Neural cell (in vitro differentiated cells): ENCODE data around the gene TMEM134. TPM values are rescaled to one million over a fixed set of nuclear protein-coding genes. Genes with fewer than 3 reads are reported as not detected.

Source experiments
- H2AFZ ChIP-seq: fragments of 200-600, 300-800 bp; sonication (generic), shearing (Covaris generic); 2 replicates; pipeline ENCODE4 v1.6.0; 2014; ENCODE audit warnings: low read depth, mild to moderate bottlenecking, antibody characterized with exemption, low read length, moderate library complexity
- H3F3A ChIP-seq: fragments of 200-600 bp; shearing (Covaris generic); 2 replicates; pipeline ENCODE4 v1.6.1; 2016; ENCODE audit warnings: mild to moderate bottlenecking, moderate library complexity, mixed read lengths, antibody characterized with exemption, low read length; ENCODE audit not compliant: insufficient read depth, poor library complexity, severe bottlenecking
- H3K27ac ChIP-seq: fragments of 200-600, 300-800 bp; sonication (generic), shearing (Covaris generic); 2 replicates; pipeline ENCODE4 v1.5.1; 2014; ENCODE audit warnings: mild to moderate bottlenecking, low read length, moderate library complexity
- H3K27me3 ChIP-seq: fragments of 300-800, 200-600 bp; sonication (generic), shearing (Covaris generic); 2 replicates; pipeline ENCODE4 v1.6.0; 2014; ENCODE audit warnings: mild to moderate bottlenecking, low read depth, low read length, moderate library complexity; ENCODE audit not compliant: insufficient read depth
- H3K36me3 ChIP-seq: fragments of 300-800, 200-600 bp; sonication (generic), shearing (Covaris generic); 2 replicates; pipeline ENCODE4 v1.5.1; 2014; ENCODE audit warnings: mild to moderate bottlenecking, antibody characterized with exemption, low read length, moderate library complexity; ENCODE audit not compliant: insufficient read depth
- H3K4me2 ChIP-seq: fragments of 300-800, 200-600 bp; sonication (generic), shearing (Covaris generic); 2 replicates; pipeline ENCODE4 v1.6.0; 2014; ENCODE audit warnings: mild to moderate bottlenecking, low read length
- H3K4me3 ChIP-seq: fragments of 300-800, 200-600 bp; sonication (generic), shearing (Covaris generic); 2 replicates; pipeline ENCODE4 v1.5.1; 2014; ENCODE audit warnings: mild to moderate bottlenecking, low read length, moderate library complexity
- H3K79me2 ChIP-seq: fragments of 200-600 bp; shearing (Covaris generic); replicated peaks from 2 replicates; pipeline ENCODE4 v1.6.0; 2014; ENCODE audit warnings: mild to moderate bottlenecking, low read length, moderate library complexity; ENCODE audit not compliant: insufficient read depth
- H3K9ac ChIP-seq: fragments of 300-800, 200-600 bp; sonication (generic), shearing (Covaris generic); 2 replicates; pipeline ENCODE4 v1.6.1; 2016; ENCODE audit warnings: mild to moderate bottlenecking, low read length, mixed read lengths
- H3K9me2 ChIP-seq: fragments of 200-600 bp; shearing (Covaris generic); 2 replicates; pipeline ENCODE4 v1.6.1; 2016; ENCODE audit warnings: mild to moderate bottlenecking, low read length, mixed read lengths; ENCODE audit not compliant: insufficient read depth
- H3K9me3 ChIP-seq: fragments of 200-600, 300-800 bp; sonication (generic), shearing (Covaris generic); 2 replicates; pipeline ENCODE4 v1.6.1; 2016; ENCODE audit warnings: mild to moderate bottlenecking, mixed run types, low read length, moderate library complexity, mixed read lengths
- H4K20me1 ChIP-seq: fragments of 200-600 bp; shearing (Covaris generic); 2 replicates; pipeline ENCODE4 v1.6.1; 2016; ENCODE audit warnings: mild to moderate bottlenecking, mixed run types; ENCODE audit not compliant: insufficient read depth
- EP300 ChIP-seq: fragments of 450-650 bp; conservative IDR thresholded peaks from 2 replicates; pipeline ENCODE4 v1.6.1; 2014; ENCODE audit warnings: antibody characterized with exemption, mild to moderate bottlenecking, moderate library complexity; ENCODE audit not compliant: poor library complexity, severe bottlenecking
- EZH2 ChIP-seq: fragments of 200-600, 300-800 bp; shearing (Covaris generic), sonication (generic); IDR thresholded peaks from 2 replicates; pipeline ENCODE4 v1.6.1; 2014; ENCODE audit warnings: antibody characterized with exemption, low read length, borderline replicate concordance, mild to moderate bottlenecking; ENCODE audit not compliant: insufficient read depth, poor library complexity, severe bottlenecking
- MXI1 ChIP-seq: fragments of 450-650 bp; conservative IDR thresholded peaks from 2 replicates; pipeline ENCODE4 v1.6.1; 2014; ENCODE audit warnings: antibody characterized with exemption, mild to moderate bottlenecking; ENCODE audit not compliant: poor library complexity, severe bottlenecking
- POLR2AphosphoS5 ChIP-seq: IDR thresholded peaks from 2 replicates; pipeline ENCODE4 v1.6.1; 2012
- RAD21 ChIP-seq: fragments of 450-650 bp; conservative IDR thresholded peaks from 2 replicates; pipeline ENCODE4 v1.6.1; 2014; ENCODE audit warnings: antibody characterized with exemption, mild to moderate bottlenecking, moderate library complexity
- SMC3 ChIP-seq: fragments of 450-650 bp; conservative IDR thresholded peaks from 2 replicates; pipeline ENCODE4 v1.6.1; 2014; ENCODE audit warnings: antibody characterized with exemption, mild to moderate bottlenecking, moderate library complexity; ENCODE audit not compliant: poor library complexity
- TAF1 ChIP-seq: IDR thresholded peaks from 2 replicates; pipeline ENCODE4 v1.6.1; 2012; ENCODE audit warnings: low read depth
- polyA plus RNA-seq: library from polyadenylated mRNA; depleted of rRNA; stranded (reverse); fragments of >200 nt; gene quantifications from 2 replicates; pipeline ENCODE4 v1.2.3, GENCODE V29; 2014
- TF ChIP-seq, protein P1 (sequence below): fragments of 450-650 bp; IDR thresholded peaks from 2 replicates; pipeline ENCODE4 v1.5.1; 2014; ENCODE audit warnings: antibody characterized with exemption, mild to moderate bottlenecking, moderate library complexity; ENCODE audit not compliant: poor library complexity, severe bottlenecking
- TF ChIP-seq, protein P2 (sequence below): IDR thresholded peaks from 2 replicates; pipeline ENCODE4 v1.6.1; 2012; ENCODE audit warnings: borderline replicate concordance

The TMEM134 gene
- polyA plus RNA-seq, 1 donor from 2014 or later = 50.3 TPM

- Histone ChIP-seq H3K27ac (peak overlapping the region; percentile 28), H3K27me3 (no peaks in the 10 kb centered on the region), H3F3A (no peaks in the 10 kb centered on the region), H3K9me3 (no peaks in the 10 kb centered on the region), H3K36me3 (no peaks in the 10 kb centered on the region), H4K20me1 (no peaks in the 10 kb centered on the region), H3K9me2 (no peaks in the 10 kb centered on the region), H2AFZ (no peak overlapping the region), H3K4me3 (peak overlapping the region; percentile 41), H3K9ac (peak overlapping the region; percentile 87), H3K4me2 (peak overlapping the region; percentile 14), H3K79me2 (peaks cover 15% of the 10 kb centered on the region)
- peak; percentile 83 for TF ChIP-seq SMC3
- TF ChIP-seq TAF1 = no peak
- peak; percentile 46 for TF ChIP-seq MXI1
- no peak for TF ChIP-seq EZH2
- TF ChIP-seq POLR2AphosphoS5 = no peak
- TF ChIP-seq, protein P1, sequence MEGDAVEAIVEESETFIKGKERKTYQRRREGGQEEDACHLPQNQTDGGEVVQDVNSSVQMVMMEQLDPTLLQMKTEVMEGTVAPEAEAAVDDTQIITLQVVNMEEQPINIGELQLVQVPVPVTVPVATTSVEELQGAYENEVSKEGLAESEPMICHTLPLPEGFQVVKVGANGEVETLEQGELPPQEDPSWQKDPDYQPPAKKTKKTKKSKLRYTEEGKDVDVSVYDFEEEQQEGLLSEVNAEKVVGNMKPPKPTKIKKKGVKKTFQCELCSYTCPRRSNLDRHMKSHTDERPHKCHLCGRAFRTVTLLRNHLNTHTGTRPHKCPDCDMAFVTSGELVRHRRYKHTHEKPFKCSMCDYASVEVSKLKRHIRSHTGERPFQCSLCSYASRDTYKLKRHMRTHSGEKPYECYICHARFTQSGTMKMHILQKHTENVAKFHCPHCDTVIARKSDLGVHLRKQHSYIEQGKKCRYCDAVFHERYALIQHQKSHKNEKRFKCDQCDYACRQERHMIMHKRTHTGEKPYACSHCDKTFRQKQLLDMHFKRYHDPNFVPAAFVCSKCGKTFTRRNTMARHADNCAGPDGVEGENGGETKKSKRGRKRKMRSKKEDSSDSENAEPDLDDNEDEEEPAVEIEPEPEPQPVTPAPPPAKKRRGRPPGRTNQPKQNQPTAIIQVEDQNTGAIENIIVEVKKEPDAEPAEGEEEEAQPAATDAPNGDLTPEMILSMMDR = peak; percentile 90
- TF ChIP-seq RAD21 = peak; percentile 76
- no peak for TF ChIP-seq EP300
- TF ChIP-seq, protein P2, sequence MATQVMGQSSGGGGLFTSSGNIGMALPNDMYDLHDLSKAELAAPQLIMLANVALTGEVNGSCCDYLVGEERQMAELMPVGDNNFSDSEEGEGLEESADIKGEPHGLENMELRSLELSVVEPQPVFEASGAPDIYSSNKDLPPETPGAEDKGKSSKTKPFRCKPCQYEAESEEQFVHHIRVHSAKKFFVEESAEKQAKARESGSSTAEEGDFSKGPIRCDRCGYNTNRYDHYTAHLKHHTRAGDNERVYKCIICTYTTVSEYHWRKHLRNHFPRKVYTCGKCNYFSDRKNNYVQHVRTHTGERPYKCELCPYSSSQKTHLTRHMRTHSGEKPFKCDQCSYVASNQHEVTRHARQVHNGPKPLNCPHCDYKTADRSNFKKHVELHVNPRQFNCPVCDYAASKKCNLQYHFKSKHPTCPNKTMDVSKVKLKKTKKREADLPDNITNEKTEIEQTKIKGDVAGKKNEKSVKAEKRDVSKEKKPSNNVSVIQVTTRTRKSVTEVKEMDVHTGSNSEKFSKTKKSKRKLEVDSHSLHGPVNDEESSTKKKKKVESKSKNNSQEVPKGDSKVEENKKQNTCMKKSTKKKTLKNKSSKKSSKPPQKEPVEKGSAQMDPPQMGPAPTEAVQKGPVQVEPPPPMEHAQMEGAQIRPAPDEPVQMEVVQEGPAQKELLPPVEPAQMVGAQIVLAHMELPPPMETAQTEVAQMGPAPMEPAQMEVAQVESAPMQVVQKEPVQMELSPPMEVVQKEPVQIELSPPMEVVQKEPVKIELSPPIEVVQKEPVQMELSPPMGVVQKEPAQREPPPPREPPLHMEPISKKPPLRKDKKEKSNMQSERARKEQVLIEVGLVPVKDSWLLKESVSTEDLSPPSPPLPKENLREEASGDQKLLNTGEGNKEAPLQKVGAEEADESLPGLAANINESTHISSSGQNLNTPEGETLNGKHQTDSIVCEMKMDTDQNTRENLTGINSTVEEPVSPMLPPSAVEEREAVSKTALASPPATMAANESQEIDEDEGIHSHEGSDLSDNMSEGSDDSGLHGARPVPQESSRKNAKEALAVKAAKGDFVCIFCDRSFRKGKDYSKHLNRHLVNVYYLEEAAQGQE = no peak
These were observed 36.8 kb upstream of the TMEM134 start for GRCh38 chr11:67505605-67506396.

DNA sequence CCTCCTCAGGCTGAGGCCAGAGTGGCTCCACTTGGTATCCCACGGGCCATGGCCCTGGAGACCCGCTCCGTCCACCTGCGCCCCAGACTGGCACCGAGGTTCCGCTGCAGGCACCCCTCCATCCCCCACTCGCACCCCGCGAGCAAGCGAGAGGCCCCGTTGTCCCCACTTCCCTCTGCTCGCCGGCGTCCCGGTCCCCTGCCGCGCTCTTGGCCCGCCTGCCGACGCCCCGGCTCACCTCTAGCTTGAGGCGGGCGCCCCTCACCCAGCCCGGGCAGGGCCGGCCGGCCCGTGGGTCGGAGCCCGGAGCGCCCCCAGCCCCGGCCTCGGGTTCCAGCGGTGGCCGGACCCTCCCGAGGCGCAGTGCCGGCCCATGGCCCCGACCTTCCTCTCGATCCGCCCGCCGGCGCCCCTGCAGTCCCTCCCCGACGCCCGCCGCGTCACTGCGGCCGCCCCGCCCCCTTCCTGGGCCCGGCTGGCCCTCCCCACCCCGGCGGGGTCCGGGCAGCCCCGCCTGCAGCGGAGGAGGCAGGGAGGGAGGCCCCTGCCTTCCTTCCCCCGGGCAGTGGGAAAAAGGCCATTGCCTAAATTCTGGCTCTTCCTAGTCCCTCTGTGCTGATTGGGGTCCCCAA, 36.0 kb upstream of the TMEM134 start, which contains the start of gene PITPNM1:
PITPNM1 (minus strand) TSS at position 414 of the 632 bp plus-strand sequence. CDS start 1,183 bp downstream, outside the sequence.
- TF ChIP-seq MXI1 (no peak), POLR2AphosphoS5 (no peak), SMC3 (no peak), RAD21 (no peak), EP300 (no peak), TAF1 (no peak), EZH2 (no peak)
- TF ChIP-seq, protein P2 = no peak
- TF ChIP-seq, protein P1 = no peak
- H3K36me3 ChIP-seq = no peaks in the 10 kb centered on the region
- H3K4me2 ChIP-seq = peak within 1 kb of the TSS; percentile 82
- H3K9me3 ChIP-seq = no peaks in the 10 kb centered on the region
- H3F3A ChIP-seq = no peaks in the 10 kb centered on the region
- no peaks in the 10 kb centered on the region for H4K20me1 ChIP-seq
- H3K27ac ChIP-seq = peak within 1 kb of the TSS; percentile 67
- peaks cover 15% of the 10 kb centered on the region for H3K79me2 ChIP-seq
- peak within 1 kb of the TSS; percentile 14 for H2AFZ ChIP-seq
- H3K27me3 ChIP-seq = no peaks in the 10 kb centered on the region
- peak within 1 kb of the TSS; percentile 89 for H3K4me3 ChIP-seq
- H3K9me2 ChIP-seq = no peaks in the 10 kb centered on the region
- peak within 1 kb of the TSS; percentile 87 for H3K9ac ChIP-seq
